HG02798 (cell line): ENCODE measurements around the gene IFRD2.

ENCODE experiments used
- ATAC-seq: cut with Tn5 transposase; IDR thresholded peaks from one replicate; pipeline ENCODE4 v1.9.1; 2021; ENCODE audit warnings: mild to moderate bottlenecking; ENCODE audit not compliant: unreplicated experiment, poor library complexity

IFRD2 gene

DNA sequence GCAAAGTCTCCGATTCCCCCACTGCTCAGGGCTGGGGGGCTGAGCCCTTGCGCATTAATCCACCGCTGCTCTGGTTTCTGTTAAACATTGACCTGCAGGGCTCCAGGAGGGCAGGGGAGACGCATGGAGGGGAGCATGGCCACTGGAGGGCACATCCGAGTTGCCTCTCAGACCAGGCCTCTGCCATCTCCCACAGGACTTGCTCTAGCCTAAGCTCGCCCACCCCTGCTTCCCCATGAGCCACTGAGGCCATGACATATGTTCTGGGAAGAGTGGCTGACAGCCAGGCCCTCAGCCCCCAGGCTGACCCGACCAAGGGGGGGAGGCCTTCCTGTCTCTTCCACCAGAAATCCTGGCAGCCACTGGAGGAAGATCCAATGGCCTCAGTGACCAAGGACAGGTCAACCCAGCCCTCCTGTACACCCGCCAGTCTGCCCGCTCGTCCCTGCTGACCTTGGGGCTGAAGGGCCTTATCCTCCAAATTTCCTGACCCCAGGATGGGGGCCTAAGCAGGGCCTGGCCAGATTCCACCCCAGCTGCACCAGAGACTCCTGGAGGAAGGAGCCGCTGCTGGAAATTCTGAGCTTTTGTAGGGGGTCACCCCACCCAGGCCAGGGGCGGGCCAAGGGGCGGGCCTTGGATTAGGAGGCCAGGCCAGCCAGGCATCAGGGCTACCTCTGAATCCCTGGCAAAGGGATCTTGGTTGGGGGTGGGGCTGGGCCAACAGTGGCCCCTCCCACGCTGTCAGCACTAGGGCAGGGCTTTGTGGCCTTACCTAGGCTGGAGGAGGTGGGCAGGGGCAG lies 11.0 kb upstream of the IFRD2 start, which contains the start of gene HYAL1:
HYAL1 (minus strand) TSS at position 562 of the 803 bp plus-strand sequence. CDS start 618 bp downstream, outside the sequence.
- ATAC-seq = no peak

DNA sequence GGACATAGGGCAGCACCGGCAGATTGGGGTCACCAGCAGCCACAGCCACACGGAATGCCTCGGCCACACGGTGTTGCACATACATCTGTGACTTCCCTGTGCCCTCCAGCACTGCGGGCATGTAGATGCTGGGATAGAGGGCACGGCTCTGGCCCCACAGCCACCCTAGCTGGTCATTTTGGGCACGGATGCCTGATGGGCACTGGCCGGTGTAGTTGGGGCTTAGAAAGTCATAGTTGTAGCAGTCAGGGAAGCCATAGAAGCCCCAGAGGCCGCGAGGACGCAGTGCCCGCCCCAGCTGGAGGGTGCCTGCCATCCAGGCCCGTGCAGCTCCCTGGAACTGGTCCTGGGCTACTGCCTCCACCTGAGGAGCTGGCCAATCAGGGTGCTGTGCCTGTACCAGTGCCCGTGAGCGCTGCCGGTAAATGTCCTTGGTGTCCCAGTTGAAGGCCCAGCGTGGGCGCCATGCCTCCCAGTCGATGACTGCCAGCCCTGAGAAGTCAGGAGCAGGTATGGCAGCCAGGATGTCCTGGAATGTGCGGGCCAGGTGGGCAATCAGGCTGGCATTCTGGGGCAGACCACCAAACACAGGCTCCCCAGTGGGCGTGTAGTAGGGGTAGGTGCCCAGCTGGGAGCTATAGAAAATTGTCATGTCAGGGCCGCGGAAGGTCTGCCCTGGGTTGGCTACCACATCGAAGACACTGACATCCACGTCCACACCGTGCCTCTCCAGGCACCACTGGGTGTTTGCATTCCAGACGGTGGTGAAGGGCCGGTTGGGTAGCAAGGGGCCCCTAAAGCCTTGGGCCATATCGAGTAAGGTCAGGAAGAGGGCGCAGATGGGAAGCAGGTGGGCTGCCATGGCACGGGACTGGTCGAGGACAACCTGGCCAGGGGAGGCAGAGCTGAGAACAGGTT lies 10.1 kb upstream of the IFRD2 start:
- no peak for ATAC-seq

DNA sequence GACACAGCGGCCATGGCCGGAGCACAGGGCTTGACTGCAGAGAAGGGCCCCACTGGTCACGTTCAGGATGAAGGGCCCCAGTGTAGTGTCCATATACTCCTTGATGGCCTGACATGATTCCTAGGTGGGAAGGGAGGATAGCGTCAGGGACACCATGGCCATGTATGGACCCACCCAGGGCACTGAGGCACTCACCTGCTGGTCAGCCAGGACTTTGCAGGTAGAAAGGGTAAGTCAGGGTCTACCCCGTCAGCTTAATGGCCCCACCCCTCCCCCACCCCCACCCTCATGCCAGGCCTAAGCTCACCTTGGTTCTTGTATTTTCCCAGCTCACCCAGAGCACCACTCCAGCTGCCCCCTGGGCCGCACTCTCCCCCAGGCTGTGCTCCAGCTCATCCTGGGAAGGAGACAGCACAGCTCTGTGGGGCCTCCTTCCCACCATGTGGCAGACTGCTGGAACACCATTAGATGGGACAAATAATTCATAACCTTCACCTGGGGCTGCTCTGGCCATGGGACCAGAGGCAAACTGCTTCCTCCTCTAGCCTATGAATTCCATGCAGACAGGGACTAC lies 8.5 kb upstream of the IFRD2 start:
- no peak for ATAC-seq

DNA sequence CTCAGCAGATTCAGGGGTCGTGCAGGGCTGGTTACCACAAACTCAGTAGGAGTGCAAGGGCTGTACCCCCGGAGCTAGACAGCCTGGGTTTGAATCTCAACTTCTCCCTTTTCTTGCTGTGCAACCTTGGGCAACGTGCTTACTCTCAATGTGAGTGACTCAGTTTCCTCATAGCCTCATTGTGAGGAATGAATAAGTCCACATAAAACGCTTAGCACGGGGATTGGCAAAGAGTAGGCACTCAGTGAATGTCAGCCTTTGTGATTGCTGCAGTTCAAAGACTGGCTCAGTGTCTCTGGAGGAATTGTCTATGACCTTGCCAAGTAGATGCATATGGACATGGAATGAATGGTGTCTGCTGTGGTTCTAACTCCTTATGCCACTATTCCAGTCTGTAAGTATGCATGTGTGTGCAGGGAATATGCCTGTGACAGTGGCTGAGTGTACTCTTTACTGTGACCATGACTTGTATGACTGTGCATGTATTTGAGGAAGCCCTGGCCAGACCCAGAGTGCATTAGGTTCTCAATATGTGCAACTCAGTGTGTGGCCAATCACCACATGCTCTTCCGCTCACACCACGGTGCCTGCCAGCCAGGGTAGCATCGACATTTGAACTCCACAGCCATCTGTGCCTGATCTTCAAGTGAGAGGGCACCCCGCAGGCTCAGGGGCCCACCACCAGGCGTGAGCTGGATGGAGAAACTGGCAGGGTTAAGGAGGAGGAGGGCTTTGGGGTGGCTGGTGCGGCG lies 7.9 kb upstream of the IFRD2 start:
- no peak for ATAC-seq

DNA sequence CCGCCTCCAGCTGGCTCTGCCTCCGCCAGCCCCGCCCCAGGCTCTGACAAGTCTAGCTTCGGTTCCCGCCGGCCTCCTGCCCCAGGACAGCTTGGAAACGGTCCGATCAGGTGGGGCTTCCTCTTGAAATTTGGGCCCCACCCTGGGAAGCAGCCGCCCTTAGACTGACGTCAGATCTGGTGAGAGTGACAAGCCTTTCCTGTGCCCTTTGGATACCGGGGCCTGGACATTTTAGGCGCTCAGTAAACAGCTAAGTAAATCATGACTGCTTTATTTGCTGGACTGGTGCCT lies 7.4 kb upstream of the IFRD2 start:
- ATAC-seq = no peak

DNA sequence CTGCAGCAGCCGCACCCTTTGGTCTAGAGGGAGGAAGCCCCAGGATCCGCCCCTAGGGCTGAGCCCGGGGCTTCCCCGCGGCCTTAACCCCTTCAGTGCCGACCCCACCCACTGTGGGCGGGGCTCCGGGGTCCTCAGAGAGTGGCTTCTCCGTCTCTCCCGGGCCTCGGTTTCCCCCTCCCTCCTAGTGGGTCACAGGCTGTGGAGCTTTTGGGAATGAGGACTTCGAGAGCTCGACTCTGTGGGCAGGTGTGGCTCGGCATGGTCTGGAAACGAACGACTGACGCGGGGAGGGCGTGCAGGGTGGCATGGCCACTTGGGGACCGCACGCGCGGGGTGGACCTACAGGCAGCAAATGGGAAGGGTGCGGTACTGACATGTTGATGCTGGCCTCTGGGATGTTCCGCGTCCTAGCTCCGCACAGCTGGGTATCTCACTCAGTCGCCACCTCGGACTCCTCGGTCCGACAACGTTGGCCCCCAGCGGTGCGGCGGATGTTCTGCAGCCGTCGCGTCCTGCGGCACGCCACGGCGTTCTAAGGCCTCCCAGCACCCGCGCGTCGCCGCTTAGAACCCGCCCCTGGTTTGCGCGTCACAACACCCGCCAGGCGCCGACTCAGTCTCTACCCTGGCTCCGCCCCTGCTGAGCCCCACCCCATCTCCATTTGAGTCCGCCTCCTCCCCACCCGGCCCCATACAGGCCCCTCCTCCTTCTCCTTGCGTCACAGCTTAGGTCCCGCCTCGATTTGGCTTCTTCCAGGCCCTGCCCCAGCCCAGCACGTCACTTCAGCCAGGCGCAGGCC lies 6.8 kb upstream of the IFRD2 start, which contains the start of the genes HYAL3 and NAA80:
HYAL3 (minus strand) TSS at position 570 of the 802 bp plus-strand sequence. CDS start 3,803 bp downstream, outside the sequence.
NAA80 (minus strand) TSS at position 570 of the 802 bp plus-strand sequence. CDS start 1,942 bp downstream, outside the sequence.
- ATAC-seq = peak; percentile 91

DNA sequence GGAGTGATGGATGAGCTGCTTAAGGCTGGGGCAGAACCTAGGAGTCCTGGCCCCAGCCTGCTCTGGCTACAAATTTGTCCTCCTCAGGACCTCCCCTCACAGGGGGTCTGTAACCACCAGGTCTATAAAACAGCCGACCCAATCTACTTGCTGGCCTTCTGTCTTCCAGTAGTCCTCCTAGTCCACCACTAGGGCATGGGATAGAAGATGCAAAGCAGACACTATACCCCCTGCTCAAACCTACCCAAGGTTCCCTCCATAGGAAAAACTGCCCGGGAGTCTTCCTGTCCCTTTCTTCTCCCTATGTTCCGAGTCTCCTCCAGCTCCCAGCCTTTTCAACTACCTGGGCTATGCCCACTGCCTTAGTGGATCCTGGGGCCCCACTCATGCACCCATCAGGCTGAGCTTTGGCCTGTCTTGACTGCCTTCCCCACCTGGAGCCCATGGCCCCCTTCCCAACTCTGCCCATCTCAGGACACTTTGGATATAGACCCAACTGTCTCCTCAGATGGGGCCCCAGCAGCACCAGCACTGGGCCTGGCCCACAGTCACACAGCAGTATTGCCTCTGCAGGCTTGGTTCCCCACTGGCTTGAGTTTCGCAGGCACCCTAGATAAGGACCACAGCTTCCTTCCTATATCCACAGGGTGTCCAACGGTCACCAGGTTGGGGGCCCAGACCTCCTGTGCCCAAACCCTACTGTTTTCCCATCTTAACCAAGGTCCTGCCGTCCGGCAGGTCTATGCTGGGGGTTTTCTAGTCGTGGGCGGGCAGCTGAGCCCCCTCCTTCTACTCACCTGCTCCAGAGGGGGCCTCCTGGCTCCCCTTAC lies 5.9 kb upstream of the IFRD2 start:
- ATAC-seq = no peak

DNA sequence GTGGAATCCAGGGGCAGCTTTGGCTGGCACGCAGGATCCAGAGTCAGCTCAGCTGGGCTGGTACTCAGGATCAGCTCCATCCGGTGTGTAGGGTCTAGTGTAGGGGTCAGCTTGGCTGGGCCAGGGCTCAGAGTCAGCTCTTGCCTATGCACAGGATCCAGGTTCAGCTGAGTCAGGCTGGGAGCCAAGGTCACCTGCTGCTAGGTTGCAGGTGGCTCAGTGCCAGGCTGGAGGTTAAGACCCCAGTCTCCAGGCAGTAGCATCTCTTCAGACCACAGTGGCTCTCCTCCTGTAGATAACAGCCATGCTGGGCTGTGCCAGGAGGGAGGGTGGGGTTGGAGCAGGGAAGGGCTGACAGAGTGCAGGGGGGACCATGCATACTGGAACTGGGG lies 5.2 kb upstream of the IFRD2 start:
- ATAC-seq = no peak

DNA sequence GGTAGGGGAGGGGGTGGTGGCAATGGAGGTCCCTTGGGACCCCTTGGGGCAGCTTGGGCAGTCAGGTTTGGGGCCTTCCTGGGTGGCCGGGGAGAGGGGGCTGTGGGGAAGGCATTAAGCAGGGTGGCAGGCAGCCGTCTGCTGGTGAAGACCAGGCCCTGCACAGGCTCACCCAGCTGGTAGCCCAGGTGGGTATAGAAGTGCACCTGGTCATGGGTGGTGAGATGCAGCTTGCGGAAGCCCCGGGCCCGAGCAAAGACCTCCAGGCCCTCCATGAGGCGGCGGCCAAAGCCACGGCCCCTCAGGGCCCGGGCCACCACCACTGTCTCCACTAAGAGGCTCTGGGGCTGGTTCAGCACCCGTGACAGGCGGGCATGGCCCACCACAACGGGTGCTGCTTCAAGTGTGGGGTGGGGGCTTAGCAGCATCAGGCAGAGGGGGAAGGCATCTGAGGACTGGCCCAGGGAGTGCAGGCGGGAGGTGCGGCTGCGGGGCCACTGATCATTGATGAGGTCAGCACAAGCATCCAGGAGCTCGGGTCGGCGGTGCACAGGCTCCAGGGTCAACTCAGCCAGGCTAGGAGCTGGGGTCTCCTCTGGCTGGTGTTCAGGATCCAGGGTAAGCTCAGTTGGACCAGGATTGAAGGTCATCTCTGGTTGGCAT lies 4.6 kb upstream of the IFRD2 start:
- no peak for ATAC-seq

DNA sequence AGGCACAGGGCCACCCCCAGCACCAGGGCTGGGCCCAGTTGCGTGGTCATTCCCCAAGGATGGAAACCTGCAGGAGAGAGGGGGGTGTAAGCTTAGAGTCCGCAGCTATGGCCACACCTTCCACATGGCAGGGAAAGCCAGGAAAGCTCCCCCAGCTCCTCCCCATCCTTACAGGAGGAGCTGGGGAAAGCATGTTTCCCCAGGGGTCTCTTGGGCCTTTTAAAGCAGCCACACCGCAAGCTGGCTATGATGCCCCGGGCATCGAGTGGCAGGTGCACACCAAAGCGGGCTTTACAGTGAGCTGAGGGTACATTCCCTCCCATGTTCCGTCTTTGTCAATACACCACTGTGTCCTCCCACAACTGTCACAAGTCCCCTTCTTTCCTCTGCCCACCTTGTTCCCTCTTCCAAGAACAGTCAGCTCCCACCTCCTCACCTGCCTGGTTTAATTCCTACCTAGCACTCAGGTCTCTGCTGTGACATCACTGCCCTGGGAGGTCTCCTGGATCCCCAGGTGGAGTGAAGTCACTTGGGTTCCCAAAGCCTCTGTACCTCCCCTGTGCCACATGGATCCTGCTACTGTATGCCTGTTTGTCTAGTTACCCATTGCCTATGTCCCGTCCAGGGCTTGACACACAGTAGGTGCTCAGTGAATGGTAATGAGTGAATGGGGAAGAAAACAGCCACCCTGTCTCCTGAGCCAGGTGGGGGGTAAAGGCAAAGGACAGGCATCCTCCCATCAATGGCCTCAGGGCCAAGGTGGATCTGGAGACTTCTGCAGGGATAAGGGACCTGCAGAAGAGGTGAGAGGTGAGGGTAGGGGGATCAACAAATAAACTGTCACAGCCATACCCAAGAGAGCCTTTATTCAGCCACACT lies 3.6 kb upstream of the IFRD2 start:
- no peak for ATAC-seq

DNA sequence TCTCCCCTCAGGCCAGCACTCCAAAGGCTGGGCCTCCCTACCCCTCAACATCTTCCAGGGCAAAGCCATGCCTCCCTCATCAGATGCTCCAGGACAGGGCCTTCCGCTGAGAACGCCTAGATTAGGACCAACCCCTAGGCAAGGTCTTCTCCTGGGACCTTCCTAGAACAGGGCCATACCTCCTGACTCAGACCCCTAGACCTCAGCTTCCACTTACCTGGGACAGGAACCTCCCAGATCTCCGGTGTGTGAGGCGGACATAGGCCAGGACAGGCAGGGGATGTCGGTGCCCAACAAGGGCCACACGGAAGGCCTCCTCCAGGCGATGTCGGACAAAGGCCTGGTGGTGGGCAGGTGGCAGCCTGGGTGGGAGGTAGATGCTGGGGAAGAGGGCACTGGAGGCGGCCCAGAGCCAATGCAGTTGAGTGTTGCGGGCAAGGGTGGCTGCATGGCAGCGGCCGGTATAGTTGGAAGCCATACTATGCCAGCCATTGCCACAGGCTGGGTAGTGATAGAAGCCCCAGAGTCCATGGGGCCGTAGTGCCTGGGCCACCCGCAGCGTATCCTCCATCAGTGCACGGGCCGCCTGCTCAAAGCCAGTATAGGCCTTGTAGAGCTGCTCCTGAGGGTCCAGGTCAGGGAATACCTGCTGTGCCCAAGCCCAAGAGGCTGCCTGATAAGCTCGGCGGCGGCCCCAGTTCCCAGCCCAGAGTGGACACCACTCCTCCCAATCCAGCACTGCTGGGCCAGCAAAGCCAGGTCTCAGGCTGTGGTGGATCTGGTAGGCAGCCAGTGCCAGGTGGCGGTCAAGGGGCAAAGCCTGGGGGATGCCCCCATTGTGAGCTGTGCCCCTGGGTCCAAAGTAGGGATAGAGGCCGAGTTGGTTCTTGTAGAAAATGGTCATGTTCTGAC lies 2.5 kb upstream of the IFRD2 start:
- ATAC-seq = no peak

DNA sequence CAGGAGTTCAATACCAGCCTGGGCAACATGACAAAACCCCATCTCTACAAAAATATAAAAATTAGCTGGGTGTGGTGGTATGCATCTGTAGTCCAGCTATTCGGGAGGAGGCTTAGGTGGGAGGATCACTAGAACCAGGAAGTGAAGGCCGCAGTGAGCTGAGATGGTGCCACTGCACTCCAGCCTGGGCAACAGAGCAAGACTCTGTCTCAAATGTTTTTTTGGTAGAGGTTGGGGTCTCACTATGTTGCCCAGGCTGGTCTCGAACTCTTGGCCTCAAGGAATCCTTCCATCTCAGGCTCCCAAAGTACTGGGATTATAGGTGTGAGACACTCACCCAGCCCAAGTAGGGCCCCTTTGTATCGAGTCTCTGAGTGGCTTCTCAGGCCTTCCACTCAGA lies 1.9 kb upstream of the IFRD2 start:
- no peak for ATAC-seq

DNA sequence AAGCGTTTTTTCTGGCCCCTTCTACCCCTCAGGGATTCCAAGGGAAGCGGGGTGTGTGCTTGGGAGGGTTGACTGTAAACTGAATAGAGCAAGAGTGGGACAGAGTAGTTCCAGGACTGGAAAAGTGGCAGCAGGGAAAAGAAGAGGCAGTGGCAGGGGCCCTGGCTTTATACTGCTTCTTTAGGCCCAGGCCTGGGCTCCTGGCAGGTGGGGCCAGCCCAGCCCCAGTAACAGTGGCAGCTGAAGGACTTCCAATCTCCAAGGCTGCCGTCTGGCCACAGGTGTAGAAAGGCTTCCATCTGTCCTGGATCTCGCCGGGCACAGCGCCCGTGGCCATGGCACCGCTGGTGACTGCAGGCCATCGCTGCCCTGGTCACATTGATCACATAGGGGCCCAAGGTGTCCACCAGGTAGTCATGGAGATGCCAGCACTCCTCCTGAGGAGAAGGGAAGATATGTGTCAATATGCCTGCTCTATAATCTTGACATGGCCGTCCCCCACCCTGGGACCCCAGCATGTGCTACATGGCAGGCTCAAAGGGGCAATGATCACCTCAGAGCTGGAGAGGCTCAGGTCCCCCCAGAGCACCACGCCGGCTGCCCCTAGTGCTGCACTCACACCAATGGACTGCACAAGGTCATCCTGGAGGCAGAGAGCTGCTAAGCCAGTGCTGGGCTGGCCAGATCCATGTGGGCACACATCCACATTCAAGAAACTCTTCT lies 1.0 kb upstream of the IFRD2 start:
- ATAC-seq = no peak

DNA sequence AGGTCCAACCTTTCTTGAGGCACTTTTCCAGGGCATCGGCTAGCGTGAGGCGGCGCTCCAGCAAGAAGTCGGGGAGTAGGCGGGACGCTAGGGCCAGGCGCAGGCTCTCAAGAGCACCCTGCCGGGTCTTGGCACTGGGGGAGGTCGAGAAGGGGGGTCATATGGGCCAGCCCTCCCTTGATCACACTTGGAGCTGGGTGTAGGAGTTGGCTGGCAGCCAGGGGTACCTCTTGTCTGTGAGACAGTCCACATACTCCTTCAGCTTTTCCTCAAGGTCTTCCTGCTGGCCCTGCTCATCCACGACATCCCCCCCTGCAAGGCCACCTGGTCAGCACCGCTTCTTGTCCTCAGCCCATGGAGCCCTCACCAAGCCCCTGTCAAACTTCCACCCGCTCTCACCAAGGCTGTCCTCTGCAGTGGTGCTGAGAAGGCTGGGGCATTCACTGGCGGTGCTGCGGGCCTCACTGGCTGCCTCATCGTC lies 2.0 kb downstream of the IFRD2 start:
- no peak for ATAC-seq

DNA sequence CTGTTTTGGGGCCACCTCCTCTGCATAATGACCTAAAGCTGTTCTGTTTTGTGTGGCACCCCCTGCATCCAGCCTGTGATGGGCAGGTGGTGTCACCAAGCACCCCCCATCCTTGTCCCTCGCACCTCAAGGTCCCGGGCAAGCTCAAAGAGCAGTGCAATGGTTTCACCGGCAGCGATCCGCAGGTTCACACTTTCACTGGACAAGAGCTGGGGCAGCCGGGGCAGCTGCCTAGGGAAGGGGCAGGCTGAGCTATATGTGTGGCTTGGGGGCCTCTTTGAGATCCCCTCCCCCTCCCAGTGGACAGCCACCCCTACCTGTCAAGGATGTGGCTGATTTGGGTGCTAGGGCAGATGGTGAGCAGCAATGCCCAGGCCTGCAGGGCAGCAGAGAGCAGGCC lies 3.1 kb downstream of the IFRD2 start:
- ATAC-seq = no peak
